Thyroid gland (tissue), 4 donors: ENCODE measurements around the gene TUBB.

Source experiments
- CTCF ChIP-seq, 6 experiments: fragments of 200-600 bp in 3 of 6; fragments of 450-650 bp in 3 of 6; sonication (generic) in 3 of 6; IDR thresholded peaks; one replicate each; pipeline ENCODE4 v1.5.1; 2016 to 2019; ENCODE audit warnings: antibody characterized with exemption in 6 of 6, mild to moderate bottlenecking in 2 of 6, inconsistent platforms in 1 of 6, moderate library complexity in 1 of 6
- POLR2A ChIP-seq, 2 donors: fragments of 450-650 bp; IDR thresholded peaks; one replicate each; pipeline ENCODE4 v1.6.1; 2017; ENCODE audit warnings: antibody characterized with exemption in 2 of 2, mild to moderate bottlenecking in 2 of 2, moderate library complexity in 1 of 2

GRCh38 chr6:30727920-30728553 is 7.9 kb downstream of the TUBB start:
- TF ChIP-seq CTCF (IDR thresholded peaks at IDR 0.05) (no peak), POLR2A (IDR thresholded peaks at IDR 0.05) (no peak)
